Measurements from ENCODE around the gene MEST.

DNA sequence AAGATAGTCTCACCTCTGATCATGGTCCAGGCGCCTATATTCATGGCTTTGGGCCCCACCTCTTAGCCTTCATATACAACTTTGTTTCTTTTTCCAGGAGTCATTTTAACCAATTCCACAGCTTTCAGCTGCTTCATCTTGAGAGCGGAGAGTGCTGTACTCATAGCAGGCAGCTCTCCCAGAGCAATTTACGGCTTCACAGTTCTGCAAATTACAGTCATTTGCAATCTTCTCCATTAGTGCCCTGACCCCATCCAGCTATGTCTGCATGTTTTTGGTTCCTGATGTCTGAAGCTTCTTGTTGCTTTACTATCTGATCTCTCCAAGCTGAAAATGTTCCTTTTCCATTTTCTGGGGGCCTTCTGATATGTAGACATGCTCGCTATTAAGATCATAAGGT, 18.0 kb upstream of the MEST start:
- TF ChIP-seq CTCF (IDR thresholded peaks at IDR 0.05) (no peak), EZH2 (IDR thresholded peaks at IDR 0.05; ENCODE audit: borderline replicate concordance, insufficient read depth, low read depth, low read length, poor library complexity, severe bottlenecking) (no peak)

All from B cell (primary cell).